ENCODE measurements around the gene SNAPC3.
"Not testable (repeated sequence)": the region's sequence is repeated elsewhere in the genome, so short reads cannot be mapped to it uniquely, and the experiment has no call there.

SNAPC3 gene

DNA sequence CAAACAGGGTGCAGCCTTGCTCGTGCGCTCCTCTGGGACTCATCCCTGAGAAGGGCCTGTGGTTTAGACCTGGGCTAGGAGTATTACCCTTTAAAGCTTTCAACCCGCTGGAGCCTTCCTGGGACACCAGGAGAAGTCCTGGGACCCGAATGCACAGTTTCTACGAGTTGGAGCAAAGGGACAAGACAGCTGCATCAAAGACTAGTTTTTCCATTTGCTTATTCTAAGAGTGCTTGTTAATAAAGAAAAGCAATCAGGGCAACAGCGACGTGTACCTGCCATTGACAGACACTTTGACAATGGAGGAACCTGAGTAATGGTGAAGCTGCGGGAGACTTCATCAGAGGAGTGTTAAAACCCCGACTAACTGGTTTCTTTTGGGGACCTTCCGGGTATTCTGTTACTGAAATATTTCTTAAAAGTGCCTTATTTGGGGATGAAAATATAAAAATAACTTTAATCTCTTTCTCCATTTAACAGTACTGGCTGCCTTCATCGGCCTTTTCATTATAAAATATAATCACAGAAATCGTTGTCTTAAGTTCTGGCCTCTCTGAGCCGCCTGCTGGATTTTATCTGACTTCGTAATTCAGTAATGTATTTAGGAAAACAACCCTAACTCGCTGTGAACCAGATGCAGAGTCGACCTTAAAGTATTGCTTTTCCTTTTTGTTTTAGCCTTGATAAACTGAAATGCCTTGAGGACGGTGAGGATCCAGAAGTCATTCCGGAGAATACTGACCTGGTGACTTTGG lies 732 bp downstream of the SNAPC3 start:
- DNase-seq (ENCODE audit: low read depth in 2 of 2): no peak

DNA sequence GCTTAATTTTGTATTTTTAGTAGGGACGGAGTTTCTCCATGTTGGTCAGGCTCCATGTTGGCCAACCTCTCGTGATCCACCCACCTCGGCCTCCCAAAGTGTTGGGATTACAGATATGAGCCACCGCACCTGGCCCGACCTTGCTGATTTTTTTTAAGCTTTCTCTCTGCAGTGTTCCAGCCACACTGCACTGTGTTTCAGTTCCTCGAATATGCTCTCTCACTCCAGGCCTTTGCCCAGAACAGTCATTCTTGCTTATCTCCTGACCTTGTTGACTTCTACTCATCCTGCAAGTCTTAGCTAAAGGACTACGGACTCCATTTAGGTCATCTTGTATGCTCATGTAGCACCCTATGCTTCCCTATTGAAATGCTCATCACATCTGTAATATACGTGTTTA lies 3.3 kb downstream of the SNAPC3 start:
- no peak for DNase-seq (ENCODE audit: low read depth in 2 of 2)

- DNase-seq (ENCODE audit: low read depth in 2 of 2): not testable (repeated sequence)
Observed at GRCh38 chr9:15427702-15428101, 5.0 kb downstream of the SNAPC3 start.

DNA sequence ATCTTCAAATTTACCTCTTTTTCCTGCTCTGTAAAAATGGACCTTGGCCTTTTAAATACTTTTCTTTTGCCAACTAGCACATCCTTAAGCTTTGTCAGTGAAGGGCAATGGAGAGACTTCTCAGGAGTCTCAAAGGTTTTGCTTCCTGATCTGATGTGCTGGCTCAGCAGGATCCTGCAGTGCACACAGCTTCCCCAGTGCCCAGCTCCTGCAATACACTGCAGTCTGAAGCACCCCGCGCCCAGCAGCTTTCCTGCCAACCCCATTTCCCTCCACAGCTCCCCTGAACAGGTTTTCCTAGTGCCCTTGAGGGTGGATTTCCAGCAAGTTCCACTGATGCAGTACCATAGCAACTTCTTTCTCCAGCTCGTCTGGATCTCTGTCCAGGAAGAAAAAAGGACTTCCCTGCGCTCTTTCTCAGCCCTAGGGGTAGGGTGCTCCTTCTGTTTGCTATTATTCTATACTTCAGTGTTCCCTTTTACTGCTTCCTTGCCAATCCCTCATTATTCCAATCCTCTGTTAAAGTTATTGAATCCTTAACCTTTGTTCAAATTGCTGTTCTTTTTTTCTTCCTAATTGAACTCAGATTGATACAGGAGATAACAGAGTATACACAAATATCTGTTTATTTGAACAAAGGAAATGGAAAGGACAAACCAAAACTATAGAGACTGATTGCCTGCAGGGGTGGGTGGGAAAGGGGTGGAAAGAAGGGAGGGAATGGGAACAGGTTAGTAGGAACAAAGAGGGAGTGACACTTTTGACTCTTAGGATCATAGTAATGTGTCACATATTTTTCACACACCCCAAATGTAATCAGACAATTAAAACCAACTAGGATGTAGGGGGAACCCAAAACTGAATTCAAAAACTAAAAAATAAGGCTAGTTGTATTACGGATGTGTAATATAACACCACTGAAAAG lies 8.5 kb downstream of the SNAPC3 start:
- no peak for DNase-seq (ENCODE audit: low read depth in 2 of 2)

DNA sequence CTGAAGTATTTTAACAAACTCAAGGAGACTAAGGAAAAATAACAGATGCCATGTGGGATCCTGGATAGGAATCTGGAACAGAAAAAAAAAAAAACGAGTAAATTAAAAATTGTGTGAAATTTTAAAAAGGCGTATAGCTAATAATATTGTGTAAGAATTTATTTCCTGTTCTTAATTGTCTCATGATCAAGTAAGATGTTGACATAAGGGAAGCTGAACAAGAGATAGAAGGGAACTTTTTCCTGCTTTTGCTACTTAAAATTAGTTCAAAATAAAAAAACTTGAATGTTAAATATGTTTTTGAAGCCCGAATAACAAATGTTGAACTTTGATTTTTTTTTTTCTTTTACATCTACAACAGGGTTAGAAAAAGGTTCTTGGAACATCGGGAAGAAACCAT lies 10.5 kb downstream of the SNAPC3 start:
- DNase-seq (ENCODE audit: low read depth in 2 of 2): no peak

- DNase-seq (ENCODE audit: low read depth in 2 of 2): no peak
Observed at GRCh38 chr9:15433661-15434060, 11.0 kb downstream of the SNAPC3 start.

GRCh38 chr9:15438891-15439290 lies 16.2 kb downstream of the SNAPC3 start:
- no peak for DNase-seq (ENCODE audit: low read depth in 2 of 2)

- not testable (repeated sequence) for DNase-seq (ENCODE audit: low read depth in 2 of 2)
Observed at GRCh38 chr9:15441841-15442240, 19.2 kb downstream of the SNAPC3 start.

DNA sequence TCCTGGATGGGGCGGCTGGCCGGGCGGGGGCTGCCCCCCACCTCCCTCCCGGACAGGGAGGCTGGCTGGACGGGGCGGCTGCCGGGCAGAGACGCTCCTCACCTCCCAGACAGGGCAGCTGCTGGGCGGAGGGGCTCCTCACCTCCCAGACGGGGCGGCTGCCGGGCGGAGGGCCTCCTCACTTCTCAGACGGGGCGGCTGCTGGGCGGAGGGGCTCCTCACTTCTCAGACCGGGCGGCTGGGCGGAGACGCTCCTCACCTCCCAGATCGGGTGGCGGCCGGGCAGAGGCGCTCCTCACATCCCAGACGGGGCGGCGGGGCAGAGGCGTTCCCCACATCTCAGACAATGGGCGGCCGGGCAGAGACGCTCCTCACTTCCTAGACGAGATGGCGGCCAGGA lies 19.6 kb downstream of the SNAPC3 start:
- DNase-seq (ENCODE audit: low read depth in 2 of 2): not testable (repeated sequence)

GRCh38 chr9:15444141-15444540 lies 21.5 kb downstream of the SNAPC3 start:
- no peak for DNase-seq (ENCODE audit: low read depth in 2 of 2)

- DNase-seq (ENCODE audit: low read depth in 2 of 2): no peak
Observed at GRCh38 chr9:15453956-15454355, 31.3 kb downstream of the SNAPC3 start.

GRCh38 chr9:15461056-15461455 lies 38.4 kb downstream of the SNAPC3 start:
- no peak for DNase-seq (ENCODE audit: low read depth in 2 of 2)

DNA sequence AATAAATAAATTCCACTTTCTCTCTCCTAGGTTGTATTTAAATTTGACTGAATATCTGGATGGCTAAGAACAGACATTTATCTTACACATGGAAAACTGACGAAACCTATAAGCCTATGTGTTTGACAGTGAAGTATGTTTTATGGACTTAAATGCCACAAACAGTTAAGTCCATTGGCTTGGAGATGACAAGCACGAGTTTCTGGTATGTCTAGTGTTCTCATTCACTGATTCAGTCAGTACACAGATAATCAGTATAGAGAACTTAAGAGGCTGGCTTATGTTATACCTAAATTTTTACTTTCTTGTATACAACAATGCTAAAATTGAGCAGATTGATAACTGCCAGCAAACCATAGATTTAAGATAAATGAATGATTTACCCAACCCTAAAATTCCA lies 38.9 kb downstream of the SNAPC3 start:
- no peak for DNase-seq (ENCODE audit: low read depth in 2 of 2)

GRCh38 chr9:15468145-15468544 lies 45.5 kb downstream of the SNAPC3 start:
- no peak for DNase-seq (ENCODE audit: low read depth in 2 of 2)

- DNase-seq (ENCODE audit: low read depth in 2 of 2): no peak
Observed at GRCh38 chr9:15469406-15469805, 46.7 kb downstream of the SNAPC3 start.

- no peak for DNase-seq (ENCODE audit: low read depth in 2 of 2)
Observed at GRCh38 chr9:15469862-15470261, 47.2 kb downstream of the SNAPC3 start.

- DNase-seq (ENCODE audit: low read depth in 2 of 2): no peak
Observed at GRCh38 chr9:15475923-15476536, 53.4 kb downstream of the SNAPC3 start.

DNA sequence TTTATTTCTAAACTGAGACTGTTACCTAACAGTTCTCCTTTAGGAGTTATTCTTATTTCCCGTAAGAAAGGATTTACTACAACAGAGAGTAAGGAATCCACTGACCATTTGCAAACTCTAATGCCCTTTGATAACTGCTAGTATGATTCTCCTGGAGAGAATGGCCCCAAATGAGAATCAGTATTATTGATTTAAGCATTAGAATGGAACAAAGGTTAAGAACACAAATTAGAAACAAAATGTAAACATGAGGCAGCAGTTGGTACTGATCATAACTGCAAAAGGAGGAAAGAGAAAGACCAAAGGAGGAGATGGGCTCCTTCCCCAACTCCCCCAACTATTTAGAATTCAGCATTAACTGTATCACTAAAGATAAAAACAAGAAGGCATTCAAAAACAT lies 57.4 kb downstream of the SNAPC3 start:
- no peak for DNase-seq (ENCODE audit: low read depth in 2 of 2)

DNA sequence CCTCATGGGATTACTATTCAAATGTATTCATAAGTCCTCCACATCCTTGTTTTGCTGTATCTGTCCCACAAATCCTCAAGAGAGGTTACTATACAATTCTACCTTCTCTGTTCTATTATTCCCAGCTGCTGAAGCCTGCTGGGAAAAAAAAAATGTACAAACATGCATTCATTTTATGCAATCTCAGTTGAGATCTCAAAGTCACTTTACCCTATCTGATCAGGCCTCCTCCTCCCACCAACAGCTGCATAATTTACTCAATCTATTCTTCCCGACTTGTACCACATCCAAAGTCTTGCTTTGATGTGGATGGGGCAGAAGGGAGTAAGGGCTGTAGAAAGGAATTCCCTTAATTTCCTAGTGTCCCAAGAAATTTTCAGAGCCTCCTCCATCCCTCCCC lies 59.5 kb downstream of the SNAPC3 start:
- DNase-seq (ENCODE audit: low read depth in 2 of 2): no peak

DNA sequence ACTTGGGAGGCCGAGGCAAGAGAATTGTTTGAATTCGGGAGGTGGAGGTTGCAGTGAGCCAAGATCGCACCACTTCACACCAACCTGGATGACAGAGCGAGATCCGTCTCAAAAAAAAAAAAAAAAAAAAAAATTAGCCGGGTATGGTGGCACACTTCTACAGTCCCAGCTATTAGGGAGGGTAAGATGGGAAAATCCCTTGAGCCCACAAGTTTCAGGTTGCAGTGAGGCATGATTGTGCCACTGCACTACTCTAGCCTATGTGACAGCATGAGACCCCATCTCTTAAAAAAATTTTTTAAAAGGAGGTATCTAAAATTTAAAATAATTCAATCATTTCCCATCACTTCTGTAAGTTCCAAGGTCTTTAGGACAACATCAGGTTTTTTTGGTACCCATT lies 62.1 kb downstream of the SNAPC3 start:
- no peak for DNase-seq (ENCODE audit: low read depth in 2 of 2)

- DNase-seq (ENCODE audit: low read depth in 2 of 2): no peak
Observed at GRCh38 chr9:15485836-15486666, 63.4 kb downstream of the SNAPC3 start.

- DNase-seq (ENCODE audit: low read depth in 2 of 2): no peak
Observed at GRCh38 chr9:15491950-15492349, 69.3 kb downstream of the SNAPC3 start.

All from stimulated activated CD8-positive, alpha-beta memory T cell treated with anti-CD3 and anti-CD28 coated beads, Interleukin-7, amount 100 ng/mL, for 1 hour (primary cell).